Activated CD4-positive, alpha-beta memory T cell treated with anti-CD3 and anti-CD28 coated beads, Interleukin-2, amount 10 ng/mL, durations not matched to agents 7 days and 5 days (primary cell): Measurements from ENCODE around the gene ELL. TPM values are rescaled to one million over a fixed set of nuclear protein-coding genes. Genes with fewer than 3 reads are reported as not detected.

Experiments
- CTCF ChIA-PET: fragments of 350-600 bp; sonication (Branson Sonifier 250); formaldehyde crosslinking; loops from one replicate; lab custom pipeline; 2021; ENCODE audit warnings: antibody characterized with exemption, inconsistent platforms; lab: Charles Lee
- POLR2A ChIA-PET: fragments of 350-600 bp; sonication (Branson Sonifier 250); formaldehyde crosslinking; loops from one replicate; lab custom pipeline; 2021; ENCODE audit warnings: antibody characterized with exemption; lab: Charles Lee
- DNase-seq: peaks from one replicate; pipeline ENCODE4 v3.0.0-alpha.2; 2020
- H3K27ac Mint-ChIP-seq: one replicate; pipeline ENCODE4 v1.8.0; 2021; ENCODE audit warnings: mild to moderate bottlenecking, mixed read lengths
- H3K27me3 Mint-ChIP-seq: one replicate; pipeline ENCODE4 v1.8.0; 2021; ENCODE audit warnings: mixed read lengths
- H3K36me3 Mint-ChIP-seq: one replicate; pipeline ENCODE4 v1.8.0; 2021; ENCODE audit warnings: low read depth, mixed read lengths
- H3K4me1 Mint-ChIP-seq: one replicate; pipeline ENCODE4 v1.8.0; 2021; ENCODE audit warnings: mixed read lengths
- H3K4me3 Mint-ChIP-seq: one replicate; pipeline ENCODE4 v1.8.0; 2021; ENCODE audit warnings: mild to moderate bottlenecking, mixed read lengths
- H3K9me3 Mint-ChIP-seq: one replicate; pipeline ENCODE4 v1.8.0; 2021; ENCODE audit warnings: mixed read lengths
- total RNA-seq, 2 experiments: library from RNA; stranded (reverse); gene quantifications; one replicate each; pipeline ENCODE4 v1.2.3, GENCODE V29; 2021

ELL gene
- total RNA-seq, result 10 to 100 TPM; 26.2 to 26.3 TPM

GRCh38 chr19:18521692-18522123 lies at the start of gene ELL:
ELL (minus strand) TSS chr19:18522070; CDS start chr19:18522055, 15 bp downstream.
- ChIA-PET CTCF (interaction anchor here (0.6 to 6.4 kb wide), 15 partner anchors 11 to 326 kb away, joined by 3 to 53 read pairs (median 19); partner anchors contain the start of genes KXD1, REX1BD and UBA52), POLR2A (interaction anchor here (0.5 to 7.2 kb wide), 19 partner anchors 15 to 325 kb away, joined by 3 to 58 read pairs (median 4); partner anchors contain the start of genes FKBP8, JUND, KXD1 and REX1BD)
- Mint-ChIP-seq H3K27me3 (no peaks in the 10 kb centered on the region), H3K9me3 (no peaks in the 10 kb centered on the region), H3K4me3 (peak within 1 kb of the TSS; percentile 93), H3K4me1 (peaks cover 21% of the 10 kb centered on the region), H3K27ac (peak within 1 kb of the TSS; percentile 87), H3K36me3 (peaks cover 8% of the 10 kb centered on the region)
- DNase-seq, result no peak

GRCh38 chr19:18568367-18568766 lies 46.5 kb upstream of the ELL start:
- H3K9me3 Mint-ChIP-seq, result no peaks in the 10 kb centered on the region
- ChIA-PET CTCF (no interaction called here), POLR2A (interaction anchor here (1.2 to 7.8 kb wide), 3 partner anchors 10 to 48 kb away, joined by 3 to 137 read pairs (median 3); partner anchors contain the start of gene KXD1)
- no peak overlapping the region for H3K4me3 Mint-ChIP-seq
- DNase-seq, result no peak
- H3K27ac Mint-ChIP-seq, result no peak overlapping the region
- H3K36me3 Mint-ChIP-seq, result peaks cover 71% of the 10 kb centered on the region
- H3K4me1 Mint-ChIP-seq, result peaks cover 23% of the 10 kb centered on the region
- H3K27me3 Mint-ChIP-seq, result no peaks in the 10 kb centered on the region

- Mint-ChIP-seq H3K27ac (no peak overlapping the region), H3K27me3 (no peaks in the 10 kb centered on the region), H3K4me3 (no peak overlapping the region), H3K4me1 (peaks cover 11% of the 10 kb centered on the region), H3K9me3 (no peaks in the 10 kb centered on the region), H3K36me3 (peaks cover 68% of the 10 kb centered on the region)
- DNase-seq, result no peak
- POLR2A ChIA-PET, result interaction anchor here (1.3 to 7.8 kb wide), 2 partner anchors 9 to 46 kb away, joined by 3 to 137 read pairs; partner anchors contain the start of gene KXD1
- CTCF ChIA-PET, result no interaction called here
These were observed 45.1 kb upstream of the ELL start for GRCh38 chr19:18566953-18567352.

GRCh38 chr19:18562086-18562485 lies 40.2 kb upstream of the ELL start:
- Mint-ChIP-seq H3K4me3 (no peak overlapping the region), H3K27ac (no peak overlapping the region), H3K27me3 (no peaks in the 10 kb centered on the region), H3K9me3 (no peaks in the 10 kb centered on the region), H3K36me3 (peaks cover 59% of the 10 kb centered on the region), H3K4me1 (peaks cover 22% of the 10 kb centered on the region)
- CTCF ChIA-PET, result no interaction called here
- no peak for DNase-seq
- POLR2A ChIA-PET, result no interaction called here

GRCh38 chr19:18559685-18560084 lies 37.8 kb upstream of the ELL start:
- ChIA-PET POLR2A (interaction anchor here (0.8 to 6.0 kb wide), 4 partner anchors 11 to 63 kb away, joined by 3 to 137 read pairs (median 47); partner anchors contain the start of genes ELL, REX1BD and UBA52), CTCF (interaction anchor here (1.0 to 3.2 kb wide), 2 partner anchors 11 to 29 kb away, joined by 7 to 18 read pairs; partner anchors contain the start of genes REX1BD and UBA52)
- H3K27ac Mint-ChIP-seq, result peak overlapping the region; percentile 86
- H3K27me3 Mint-ChIP-seq, result no peaks in the 10 kb centered on the region
- no peaks in the 10 kb centered on the region for H3K9me3 Mint-ChIP-seq
- DNase-seq, result no peak
- H3K4me3 Mint-ChIP-seq, result peak overlapping the region; percentile 95
- peaks cover 22% of the 10 kb centered on the region for H3K4me1 Mint-ChIP-seq
- H3K36me3 Mint-ChIP-seq, result peaks cover 41% of the 10 kb centered on the region

GRCh38 chr19:18558604-18559003 lies 36.7 kb upstream of the ELL start:
- H3K27ac Mint-ChIP-seq, result peak overlapping the region; percentile 86
- DNase-seq, result no peak
- ChIA-PET CTCF (interaction anchor here (0.6 to 3.2 kb wide), 6 partner anchors 12 to 108 kb away, joined by 3 to 29 read pairs (median 6); partner anchors contain the start of genes ELL and UBA52), POLR2A (interaction anchor here (0.6 to 6.0 kb wide), 13 partner anchors 12 to 361 kb away, joined by 3 to 137 read pairs (median 7); partner anchors contain the start of genes COPE, DDX49, ELL and FKBP8)
- H3K9me3 Mint-ChIP-seq, result no peaks in the 10 kb centered on the region
- H3K4me1 Mint-ChIP-seq, result peaks cover 22% of the 10 kb centered on the region
- H3K4me3 Mint-ChIP-seq, result peak overlapping the region; percentile 95
- peaks cover 33% of the 10 kb centered on the region for H3K36me3 Mint-ChIP-seq
- H3K27me3 Mint-ChIP-seq, result no peaks in the 10 kb centered on the region

DNA sequence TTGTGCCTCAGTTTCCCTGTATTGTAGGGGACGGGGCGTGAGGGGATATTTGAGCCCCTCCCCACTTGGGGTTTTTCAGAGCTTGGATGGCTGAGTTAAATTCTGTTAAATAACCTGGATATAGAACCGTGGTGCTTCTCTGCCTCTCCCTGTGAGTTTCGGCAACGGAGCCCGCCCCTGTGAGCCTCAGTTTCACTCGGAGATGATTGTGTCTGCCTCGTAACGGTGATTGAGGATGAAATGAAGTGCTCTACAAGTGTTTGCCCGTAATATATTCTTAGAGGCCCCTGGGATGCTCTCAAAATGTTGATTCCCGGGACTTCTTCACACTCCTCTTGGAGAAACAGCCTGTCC lies 36.3 kb upstream of the ELL start:
- H3K36me3 Mint-ChIP-seq, result peaks cover 31% of the 10 kb centered on the region
- ChIA-PET POLR2A (interaction anchor here (0.6 to 6.0 kb wide), 20 partner anchors 7 to 362 kb away, joined by 3 to 137 read pairs (median 5); partner anchors contain the start of genes COPE, DDX49, ELL and FKBP8), CTCF (interaction anchor here (0.6 to 3.8 kb wide), 11 partner anchors 12 to 699 kb away, joined by 3 to 29 read pairs (median 4); partner anchors contain the start of genes ELL, FKBP8 and UBA52)
- H3K4me1 Mint-ChIP-seq, result peaks cover 22% of the 10 kb centered on the region
- peak overlapping the region; percentile 86 for H3K27ac Mint-ChIP-seq
- H3K27me3 Mint-ChIP-seq, result no peaks in the 10 kb centered on the region
- H3K9me3 Mint-ChIP-seq, result no peaks in the 10 kb centered on the region
- no peak for DNase-seq
- H3K4me3 Mint-ChIP-seq, result peak overlapping the region; percentile 95

- Mint-ChIP-seq H3K4me3 (peak within 1 kb of the TSS; percentile 95), H3K27me3 (no peaks in the 10 kb centered on the region), H3K27ac (peak within 1 kb of the TSS; percentile 87), H3K4me1 (peaks cover 22% of the 10 kb centered on the region), H3K9me3 (no peaks in the 10 kb centered on the region), H3K36me3 (peaks cover 25% of the 10 kb centered on the region)
- CTCF ChIA-PET, result interaction anchor here (0.6 to 3.8 kb wide), 16 partner anchors 10 to 698 kb away, joined by 3 to 29 read pairs (median 5); partner anchors contain the start of genes ELL, FKBP8 and UBA52
- POLR2A ChIA-PET, result interaction anchor here (0.6 to 6.0 kb wide), 21 partner anchors 8 to 634 kb away, joined by 3 to 137 read pairs (median 4); partner anchors contain the start of genes BORCS8, COPE, DDX49 and ELL
- peak; percentile 99 for DNase-seq
These were observed 35.7 kb upstream of the ELL start, which contains the start of gene KXD1 for GRCh38 chr19:18557411-18558201. KXD1 (plus strand) TSS chr19:18557870; CDS start chr19:18562057, 4,187 bp downstream.

DNA sequence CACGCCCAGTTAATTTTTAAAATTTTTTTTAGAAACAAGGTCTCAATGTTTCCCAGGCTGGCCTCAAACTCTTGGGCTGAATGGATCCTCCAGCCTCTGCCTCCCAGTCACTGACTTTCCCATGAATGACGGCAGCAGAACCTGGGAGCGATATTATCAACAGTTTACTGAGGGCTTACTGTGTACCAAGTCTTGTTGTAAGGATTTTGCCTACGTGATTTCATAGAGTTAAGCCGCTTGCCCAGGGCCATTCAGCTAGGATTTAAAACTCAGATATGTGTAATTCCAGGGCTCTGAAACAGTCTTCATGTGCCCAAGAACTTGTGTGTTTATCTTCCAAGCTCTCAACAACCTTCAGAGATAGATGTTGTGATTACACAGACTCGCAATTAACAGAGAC lies 29.8 kb upstream of the ELL start:
- H3K9me3 Mint-ChIP-seq, result no peaks in the 10 kb centered on the region
- POLR2A ChIA-PET, result no interaction called here
- no peaks in the 10 kb centered on the region for H3K4me1 Mint-ChIP-seq
- no peak for DNase-seq
- no peaks in the 10 kb centered on the region for H3K27me3 Mint-ChIP-seq
- CTCF ChIA-PET, result no interaction called here
- no peak overlapping the region for H3K27ac Mint-ChIP-seq
- H3K4me3 Mint-ChIP-seq, result no peak overlapping the region
- H3K36me3 Mint-ChIP-seq, result no peaks in the 10 kb centered on the region

GRCh38 chr19:18543814-18544475 lies 22.1 kb upstream of the ELL start:
- Mint-ChIP-seq H3K27me3 (no peaks in the 10 kb centered on the region), H3K36me3 (peaks cover 21% of the 10 kb centered on the region), H3K4me1 (peaks cover 31% of the 10 kb centered on the region), H3K9me3 (no peaks in the 10 kb centered on the region), H3K4me3 (peak overlapping the region; percentile 95), H3K27ac (peak overlapping the region; percentile 98)
- CTCF ChIA-PET, result interaction anchor here (0.8 to 4.1 kb wide), 6 partner anchors 12 to 304 kb away, joined by 3 to 30 read pairs (median 8); partner anchors contain the start of genes KXD1, REX1BD and UBA52
- POLR2A ChIA-PET, result interaction anchor here (0.6 to 5.4 kb wide), 19 partner anchors 10 to 376 kb away, joined by 3 to 80 read pairs (median 4); partner anchors contain the start of genes COPE, DDX49, ELL and KXD1
- peak; percentile 87 for DNase-seq

DNA sequence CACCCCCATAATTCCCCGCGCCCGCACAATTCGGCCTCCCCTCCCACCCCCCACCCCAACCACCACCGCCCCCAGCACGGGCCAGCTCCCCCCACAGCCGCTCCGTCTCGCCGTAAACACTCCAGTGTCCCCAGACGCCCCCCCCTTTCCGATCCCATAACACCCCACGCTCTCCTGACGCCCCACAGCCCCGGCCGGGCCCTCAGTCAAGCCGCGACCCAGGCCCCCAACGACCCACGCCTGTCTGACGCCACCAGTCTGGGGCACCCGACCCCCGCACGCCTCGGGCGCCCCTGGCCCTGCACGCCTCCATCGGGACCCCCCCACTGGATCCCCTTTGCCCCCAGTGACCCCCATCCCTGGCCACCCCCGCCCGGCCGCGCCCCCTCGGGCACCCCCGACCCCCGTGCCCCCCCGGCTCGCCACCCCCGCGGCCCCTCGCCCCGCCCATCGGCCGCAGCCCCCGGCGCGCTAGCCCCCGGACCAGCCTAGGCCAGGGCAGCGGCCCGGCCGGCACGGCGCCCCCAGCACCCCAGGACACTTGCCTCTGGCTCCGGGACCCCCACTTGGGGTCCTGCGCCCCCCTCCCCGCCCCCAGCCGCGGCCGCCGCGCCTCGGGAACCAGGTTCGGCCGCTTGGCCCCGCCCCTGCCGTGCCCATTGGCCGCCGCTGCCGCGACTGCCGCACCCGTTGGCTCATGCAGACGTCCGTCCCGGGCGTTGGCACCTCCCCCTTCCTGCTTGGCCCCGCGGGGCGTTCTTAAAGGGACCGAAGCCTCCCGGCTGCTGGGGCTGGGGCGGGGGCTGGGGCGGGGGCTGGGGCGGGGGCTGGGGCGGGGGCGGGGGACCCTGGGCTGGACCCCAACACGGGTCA lies 21.3 kb upstream of the ELL start, which contains the start of gene FKBP8:
Gene FKBP8 (minus strand): TSS at position 633 of the 873 bp plus-strand sequence. CDS start 1,603 bp downstream, outside the sequence.
- Mint-ChIP-seq H3K4me3 (peak within 1 kb of the TSS; percentile 95), H3K36me3 (peaks cover 25% of the 10 kb centered on the region), H3K27me3 (no peaks in the 10 kb centered on the region), H3K9me3 (no peaks in the 10 kb centered on the region), H3K4me1 (peaks cover 31% of the 10 kb centered on the region), H3K27ac (peak within 1 kb of the TSS; percentile 98)
- CTCF ChIA-PET, result interaction anchor here (0.7 to 4.1 kb wide), 5 partner anchors 13 to 304 kb away, joined by 3 to 30 read pairs (median 14); partner anchors contain the start of genes KXD1, REX1BD and UBA52
- peak; percentile 96 for DNase-seq
- POLR2A ChIA-PET, result interaction anchor here (0.6 to 5.4 kb wide), 20 partner anchors 11 to 376 kb away, joined by 3 to 80 read pairs (median 6); partner anchors contain the start of genes COPE, DDX49, ELL and KXD1
